ENCODE results near the gene RGS5.

RGS5 gene

GRCh38 chr1:163145435-163145834 is 57.3 kb downstream of the RGS5 start:
- no peaks in the 10 kb centered on the region for H3K4me1 ChIP-seq (ENCODE audit: insufficient read depth, insufficient read length)
- no peak overlapping the region for H3K4me3 ChIP-seq (ENCODE audit: insufficient read length, low read depth)
- TF ChIP-seq ZNF274 (IDR thresholded peaks at IDR 0.05; ENCODE audit: low read depth, low read length): no peak
- TF ChIP-seq YY1 (IDR thresholded peaks at IDR 0.05; ENCODE audit: insufficient read depth, insufficient read length): no peak
- no peak for TF ChIP-seq SUZ12 (IDR thresholded peaks at IDR 0.05; ENCODE audit: extremely low read depth, insufficient read depth, insufficient read length)
- peaks cover 12% of the 10 kb centered on the region for H3K36me3 ChIP-seq (ENCODE audit: insufficient read depth, insufficient read length, low read length)
- no peak for DNase-seq (ENCODE audit: low read depth, low spot score)
- H3K27me3 ChIP-seq (ENCODE audit: insufficient read depth, insufficient read length): no peaks in the 10 kb centered on the region
- H3K9ac ChIP-seq (ENCODE audit: insufficient read length, low read depth): no peak overlapping the region
- H3K9me3 ChIP-seq (ENCODE audit: insufficient read depth, low read length): no peaks in the 10 kb centered on the region

DNA sequence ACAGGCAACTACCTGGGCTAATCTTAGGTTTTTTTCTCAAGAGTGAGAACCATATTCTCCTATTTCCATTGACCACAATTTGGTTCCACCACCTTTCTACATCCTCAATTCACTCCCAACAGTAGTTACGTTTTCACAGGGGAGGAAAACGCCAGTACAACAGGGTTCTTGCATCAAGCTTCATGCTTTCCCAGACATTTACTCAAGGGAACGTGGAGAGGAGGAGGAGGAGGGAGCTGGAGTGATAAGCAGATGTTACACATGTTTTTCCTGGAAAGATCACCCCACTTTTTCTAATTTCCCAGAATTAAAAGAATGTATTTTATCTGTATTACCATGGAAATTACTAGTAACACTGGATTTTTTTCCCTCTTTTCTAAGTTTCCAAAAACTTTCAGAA is 58.3 kb downstream of the RGS5 start:
- Histone ChIP-seq H3K36me3 (ENCODE audit: insufficient read depth, insufficient read length, low read length) (peaks cover 12% of the 10 kb centered on the region), H3K27me3 (ENCODE audit: insufficient read depth, insufficient read length) (no peaks in the 10 kb centered on the region), H3K4me1 (ENCODE audit: insufficient read depth, insufficient read length) (no peaks in the 10 kb centered on the region), H3K9me3 (ENCODE audit: insufficient read depth, low read length) (no peaks in the 10 kb centered on the region), H3K4me3 (ENCODE audit: insufficient read length, low read depth) (no peak overlapping the region), H3K9ac (ENCODE audit: insufficient read length, low read depth) (no peak overlapping the region)
- TF ChIP-seq YY1 (IDR thresholded peaks at IDR 0.05; ENCODE audit: insufficient read depth, insufficient read length): no peak
- no peak for TF ChIP-seq ZNF274 (IDR thresholded peaks at IDR 0.05; ENCODE audit: low read depth, low read length)
- no peak for TF ChIP-seq SUZ12 (IDR thresholded peaks at IDR 0.05; ENCODE audit: extremely low read depth, insufficient read depth, insufficient read length)
- DNase-seq (ENCODE audit: low read depth, low spot score): no peak

DNA sequence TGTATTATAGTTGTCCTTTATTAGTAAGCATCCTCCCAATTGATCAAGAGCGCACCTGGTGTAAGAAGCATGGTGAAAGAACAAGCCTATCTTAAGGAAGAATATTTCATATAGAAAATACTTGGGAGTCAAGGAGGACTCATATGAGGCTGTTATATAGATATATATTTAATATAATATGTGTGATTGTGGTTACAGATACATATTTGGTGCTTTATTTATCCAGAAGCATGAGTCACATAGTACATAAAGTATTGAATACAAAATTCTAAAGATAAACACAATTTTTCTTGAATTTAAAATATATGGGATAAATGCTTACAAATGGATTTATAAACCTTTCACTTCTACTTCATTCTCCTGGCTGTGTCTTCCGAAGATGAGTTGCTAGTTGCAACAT is 60.6 kb downstream of the RGS5 start:
- Histone ChIP-seq H3K27me3 (ENCODE audit: insufficient read depth, insufficient read length) (no peaks in the 10 kb centered on the region), H3K36me3 (ENCODE audit: insufficient read depth, insufficient read length, low read length) (peaks cover 6% of the 10 kb centered on the region), H3K4me3 (ENCODE audit: insufficient read length, low read depth) (no peak overlapping the region), H3K4me1 (ENCODE audit: insufficient read depth, insufficient read length) (no peaks in the 10 kb centered on the region), H3K9ac (ENCODE audit: insufficient read length, low read depth) (no peak overlapping the region), H3K9me3 (ENCODE audit: insufficient read depth, low read length) (no peaks in the 10 kb centered on the region)
- DNase-seq (ENCODE audit: low read depth, low spot score): no peak
- no peak for TF ChIP-seq YY1 (IDR thresholded peaks at IDR 0.05; ENCODE audit: insufficient read depth, insufficient read length)
- no peak for TF ChIP-seq SUZ12 (IDR thresholded peaks at IDR 0.05; ENCODE audit: extremely low read depth, insufficient read depth, insufficient read length)
- TF ChIP-seq ZNF274 (IDR thresholded peaks at IDR 0.05; ENCODE audit: low read depth, low read length): no peak

- Histone ChIP-seq H3K36me3 (ENCODE audit: insufficient read depth, insufficient read length, low read length) (peaks cover 3% of the 10 kb centered on the region), H3K27me3 (ENCODE audit: insufficient read depth, insufficient read length) (no peaks in the 10 kb centered on the region), H3K9me3 (ENCODE audit: insufficient read depth, low read length) (no peaks in the 10 kb centered on the region), H3K9ac (ENCODE audit: insufficient read length, low read depth) (no peak overlapping the region), H3K4me3 (ENCODE audit: insufficient read length, low read depth) (no peak overlapping the region), H3K4me1 (ENCODE audit: insufficient read depth, insufficient read length) (no peaks in the 10 kb centered on the region)
- no peak for DNase-seq (ENCODE audit: low read depth, low spot score)
- TF ChIP-seq SUZ12 (IDR thresholded peaks at IDR 0.05; ENCODE audit: extremely low read depth, insufficient read depth, insufficient read length) (no peak), ZNF274 (IDR thresholded peaks at IDR 0.05; ENCODE audit: low read depth, low read length) (no peak), YY1 (IDR thresholded peaks at IDR 0.05; ENCODE audit: insufficient read depth, insufficient read length) (no peak)
Measured at GRCh38 chr1:163141556-163141955, 61.2 kb downstream of the RGS5 start.

DNA sequence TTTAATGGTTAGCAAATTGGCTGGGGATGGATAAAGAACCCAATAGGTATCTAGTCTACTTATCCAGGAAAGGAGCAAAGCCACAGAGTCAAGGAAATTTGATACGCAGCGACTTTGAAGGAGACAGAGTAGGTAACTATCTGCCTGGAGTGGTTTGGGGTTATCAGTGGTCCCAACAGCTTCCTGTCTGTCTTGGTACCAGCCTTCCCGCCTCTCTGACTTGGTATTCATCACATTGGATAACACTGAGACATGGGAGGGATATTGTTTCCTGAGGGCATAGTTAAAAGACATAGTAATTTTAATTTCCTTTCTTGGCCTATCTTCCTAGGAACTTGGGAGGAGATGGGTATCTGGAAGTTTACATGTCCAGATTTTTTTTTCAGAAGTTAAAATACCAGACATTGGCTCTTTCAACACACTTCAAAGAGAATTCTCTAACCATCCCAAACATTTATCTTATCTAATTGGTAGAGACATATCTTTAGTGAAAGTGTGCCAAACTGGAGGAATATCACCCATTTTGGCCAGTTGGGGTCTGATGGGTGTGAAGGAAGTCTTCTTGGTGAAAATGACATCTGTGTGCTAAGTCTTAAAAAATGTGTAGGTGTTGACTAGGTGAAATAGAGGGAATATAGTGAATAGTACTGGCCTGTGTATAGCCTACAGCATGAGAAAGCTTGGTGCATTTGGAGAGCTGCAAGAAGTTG is 65.0 kb downstream of the RGS5 start:
- no peaks in the 10 kb centered on the region for H3K9me3 ChIP-seq (ENCODE audit: insufficient read depth, low read length)
- TF ChIP-seq YY1 (IDR thresholded peaks at IDR 0.05; ENCODE audit: insufficient read depth, insufficient read length): no peak
- TF ChIP-seq SUZ12 (IDR thresholded peaks at IDR 0.05; ENCODE audit: extremely low read depth, insufficient read depth, insufficient read length): no peak
- TF ChIP-seq ZNF274 (IDR thresholded peaks at IDR 0.05; ENCODE audit: low read depth, low read length): no peak
- no peaks in the 10 kb centered on the region for H3K36me3 ChIP-seq (ENCODE audit: insufficient read depth, insufficient read length, low read length)
- DNase-seq (ENCODE audit: low read depth, low spot score): no peak
- H3K4me3 ChIP-seq (ENCODE audit: insufficient read length, low read depth): no peak overlapping the region
- H3K27me3 ChIP-seq (ENCODE audit: insufficient read depth, insufficient read length): no peaks in the 10 kb centered on the region
- no peak overlapping the region for H3K9ac ChIP-seq (ENCODE audit: insufficient read length, low read depth)
- no peaks in the 10 kb centered on the region for H3K4me1 ChIP-seq (ENCODE audit: insufficient read depth, insufficient read length)

GRCh38 chr1:163131981-163132380 is 70.7 kb downstream of the RGS5 start:
- Histone ChIP-seq H3K9ac (ENCODE audit: insufficient read length, low read depth) (no peak overlapping the region), H3K36me3 (ENCODE audit: insufficient read depth, insufficient read length, low read length) (no peaks in the 10 kb centered on the region), H3K4me3 (ENCODE audit: insufficient read length, low read depth) (no peak overlapping the region), H3K27me3 (ENCODE audit: insufficient read depth, insufficient read length) (no peaks in the 10 kb centered on the region), H3K4me1 (ENCODE audit: insufficient read depth, insufficient read length) (no peaks in the 10 kb centered on the region), H3K9me3 (ENCODE audit: insufficient read depth, low read length) (no peaks in the 10 kb centered on the region; the same call in none of the 2 replicates)
- TF ChIP-seq ZNF274 (IDR thresholded peaks at IDR 0.05; ENCODE audit: low read depth, low read length): no peak
- peak; percentile 87 for DNase-seq (ENCODE audit: low read depth, low spot score)

GRCh38 chr1:163130225-163130856 is 72.4 kb downstream of the RGS5 start:
- Histone ChIP-seq H3K9ac (ENCODE audit: insufficient read length, low read depth) (no peak overlapping the region), H3K9me3 (ENCODE audit: insufficient read depth, low read length) (no peaks in the 10 kb centered on the region; the same call in none of the 2 replicates), H3K36me3 (ENCODE audit: insufficient read depth, insufficient read length, low read length) (no peaks in the 10 kb centered on the region), H3K4me3 (ENCODE audit: insufficient read length, low read depth) (no peak overlapping the region), H3K4me1 (ENCODE audit: insufficient read depth, insufficient read length) (no peaks in the 10 kb centered on the region), H3K27me3 (ENCODE audit: insufficient read depth, insufficient read length) (no peaks in the 10 kb centered on the region)
- DNase-seq (ENCODE audit: low read depth, low spot score): no peak
- TF ChIP-seq ZNF274 (IDR thresholded peaks at IDR 0.05; ENCODE audit: low read depth, low read length): no peak
- TF ChIP-seq YY1 (IDR thresholded peaks at IDR 0.05; ENCODE audit: insufficient read depth, insufficient read length): no peak
- TF ChIP-seq SUZ12 (IDR thresholded peaks at IDR 0.05; ENCODE audit: extremely low read depth, insufficient read depth, insufficient read length): no peak

Measured in NT2/D1 (cell line).